IMR-90 (cell line): ENCODE data around the gene SUGCT. TPM values are rescaled to one million over a fixed set of nuclear protein-coding genes. Genes with fewer than 3 reads are reported as not detected.

Experiments used
- ATAC-seq: fragments of 200-7000 bp; cut with Tn5 transposase; 2 replicates; pipeline ENCODE4 v1.9.1; 2020; ENCODE audit warnings: low read depth, mild to moderate bottlenecking, moderate library complexity
- BruUV-seq: library from RNA; stranded (reverse); fragments of 400-500 nt; replicated peaks from 2 replicates; lab custom pipeline; 2021; lab: Mats Ljungman, UMichigan
- CTCF ChIA-PET: fragments of 300-600 bp; formaldehyde crosslinking; extraction: SDS; loops from one replicate; lab custom pipeline; 2021; ENCODE audit warnings: antibody characterized with exemption; lab: Yijun Ruan, JAX
- POLR2A ChIA-PET: fragments of 300-600 bp; sonication (Branson Sonifier 250); formaldehyde crosslinking; loops from one replicate; lab custom pipeline; 2022; ENCODE audit warnings: antibody characterized with exemption; ENCODE audit not compliant: unreplicated experiment; lab: Charles Lee
- DNase-seq: peaks from one replicate; pipeline ENCODE4 v3.0.0; 2013
- H2AFZ ChIP-seq: replicated peaks from 2 replicates; pipeline ENCODE3; 2013; ENCODE audit warnings: low read length, mild to moderate bottlenecking; ENCODE audit not compliant: poor library complexity
- H2AK5ac ChIP-seq: 2 replicates; pipeline ENCODE4 v1.6.1; 2013; ENCODE audit warnings: low read depth, low read length, inconsistent platforms
- H2AK9ac ChIP-seq: replicated peaks from 2 replicates; pipeline ENCODE3; 2013; ENCODE audit warnings: mild to moderate bottlenecking, low read depth, low read length, moderate library complexity; ENCODE audit not compliant: poor library complexity
- H2BK120ac ChIP-seq: 2 replicates; pipeline ENCODE4 v1.6.1; 2013; ENCODE audit warnings: low read depth, low read length, inconsistent platforms
- H2BK15ac ChIP-seq: 3 replicates; pipeline ENCODE4 v1.6.1; 2013; ENCODE audit warnings: low read depth, low read length, inconsistent platforms
- H2BK20ac ChIP-seq: 2 replicates; pipeline ENCODE4 v1.6.1; 2013; ENCODE audit warnings: low read depth, mild to moderate bottlenecking, inconsistent platforms, low read length, moderate library complexity
- H2BK5ac ChIP-seq: 2 replicates; pipeline ENCODE4 v1.6.1; 2013; ENCODE audit warnings: mild to moderate bottlenecking, low read depth, low read length, inconsistent platforms; ENCODE audit not compliant: poor library complexity, severe bottlenecking
- H3K14ac ChIP-seq: replicated peaks from 2 replicates; pipeline ENCODE4 v1.6.1; 2013; ENCODE audit warnings: low read depth, low read length, inconsistent platforms
- H3K18ac ChIP-seq: 2 replicates; pipeline ENCODE4 v1.6.1; 2013; ENCODE audit warnings: low read depth, low read length, control low read depth
- H3K23ac ChIP-seq: 2 replicates; pipeline ENCODE4 v1.6.1; 2013; ENCODE audit warnings: low read depth, low read length, inconsistent platforms
- H3K27ac ChIP-seq: 2 replicates; pipeline ENCODE4 v1.5.1; 2013; ENCODE audit warnings: mild to moderate bottlenecking, control low read depth, low read length; ENCODE audit not compliant: insufficient read depth
- H3K27me3 ChIP-seq: 2 replicates; pipeline ENCODE4 v1.6.1; 2013; ENCODE audit warnings: low read length; ENCODE audit not compliant: control insufficient read depth, insufficient read depth
- H3K36me3 ChIP-seq: 2 replicates; pipeline ENCODE4 v1.6.1; 2013; ENCODE audit warnings: low read length, mixed read lengths; ENCODE audit not compliant: control insufficient read depth, insufficient read depth
- H3K4ac ChIP-seq: 2 replicates; pipeline ENCODE4 v1.6.1; 2013; ENCODE audit warnings: low read depth, low read length, inconsistent platforms
- H3K4me1 ChIP-seq: 2 replicates; pipeline ENCODE4 v1.6.1; 2013; ENCODE audit warnings: low read length, mixed read lengths; ENCODE audit not compliant: control insufficient read depth, insufficient read depth
- H3K4me2 ChIP-seq: 2 replicates; pipeline ENCODE4 v1.6.1; 2013; ENCODE audit warnings: low read depth, mild to moderate bottlenecking, control low read depth, low read length, moderate library complexity
- H3K4me3 ChIP-seq: 2 replicates; pipeline ENCODE4 v1.5.1; 2013; ENCODE audit warnings: low read depth, mild to moderate bottlenecking, control low read depth, low read length, moderate library complexity; ENCODE audit not compliant: insufficient read depth
- H3K56ac ChIP-seq: 2 replicates; pipeline ENCODE4 v1.6.1; 2013; ENCODE audit warnings: low read length, inconsistent platforms; ENCODE audit not compliant: insufficient read depth; ENCODE audit errors: extremely low read depth
- H3K79me1 ChIP-seq, 2 experiments: 2 replicates each; pipeline ENCODE4 v1.6.1; 2013; ENCODE audit warnings: low read length in 2 of 2, inconsistent platforms in 1 of 2, low read depth in 1 of 2
- H3K9ac ChIP-seq: 2 replicates; pipeline ENCODE4 v1.6.1; 2013; ENCODE audit warnings: low read depth, low read length, control low read depth
- H3K9me1 ChIP-seq: 2 replicates; pipeline ENCODE4 v1.6.1; 2013; ENCODE audit warnings: low read length, inconsistent platforms; ENCODE audit not compliant: insufficient read depth
- H3K9me3 ChIP-seq: 2 replicates; pipeline ENCODE4 v1.6.1; 2013; ENCODE audit warnings: low read length; ENCODE audit not compliant: control insufficient read depth, insufficient read depth
- H4K20me1 ChIP-seq: 2 replicates; pipeline ENCODE4 v1.6.1; 2013; ENCODE audit warnings: low read length, inconsistent platforms; ENCODE audit not compliant: insufficient read depth
- H4K5ac ChIP-seq: 2 replicates; pipeline ENCODE4 v1.6.1; 2013; ENCODE audit warnings: mild to moderate bottlenecking, low read depth, low read length, control low read depth
- H4K8ac ChIP-seq, 2 experiments: 2 replicates each; pipeline ENCODE4 v1.6.1; 2013; ENCODE audit warnings: low read depth in 2 of 2, low read length in 2 of 2, control low read depth in 1 of 2, inconsistent platforms in 1 of 2
- H4K91ac ChIP-seq: 2 replicates; pipeline ENCODE4 v1.6.1; 2013; ENCODE audit warnings: low read depth, low read length, inconsistent platforms; ENCODE audit not compliant: insufficient read depth
- CEBPB ChIP-seq: IDR thresholded peaks from 2 replicates; pipeline ENCODE4 v1.6.1; 2012; ENCODE audit warnings: low read depth, low read length, improper control_type of control experiment
- FOS ChIP-seq: fragments of 150-350 bp; IDR thresholded peaks from 2 replicates; pipeline ENCODE4 v1.6.1; 2016; ENCODE audit warnings: low read depth, low read length
- MAFK ChIP-seq: IDR thresholded peaks from 2 replicates; pipeline ENCODE4 v1.6.1; 2012; ENCODE audit warnings: low read depth, low read length, improper control_type of control experiment
- NFE2L2 ChIP-seq: fragments of 150-350 bp; IDR thresholded peaks from 2 replicates; pipeline ENCODE4 v1.6.1; 2016; ENCODE audit warnings: low read depth, mild to moderate bottlenecking, low read length
- RCOR1 ChIP-seq: IDR thresholded peaks from 2 replicates; pipeline ENCODE4 v1.6.1; 2012; ENCODE audit warnings: mild to moderate bottlenecking, low read length, improper control_type of control experiment; ENCODE audit not compliant: insufficient replicate concordance
- WGBS, 2 experiments: methylation state at CpG; one replicate each; pipeline versions ENCODE4 v1.1.5 to v1.1.7; 2013; ENCODE audit warnings: missing lambda C conversion rate in 2 of 2; ENCODE audit not compliant: insufficient read length in 1 of 2; ENCODE audit errors: extremely low coverage in 2 of 2; 5-methylcytosine and 5-hydroxymethylcytosine counted together
- dilution Hi-C: fragments of 300-500 bp; cut with HindIII; formaldehyde crosslinking; loops from one replicate; pipeline ENCODE4 v1.14.3; 2018; ENCODE audit warnings: low sequenced_read_pairs; ENCODE audit not compliant: unreplicated experiment
- in situ Hi-C: fragments of 300-500 bp; cut with MboI; formaldehyde crosslinking; loops from 3 replicates; pipeline ENCODE4 v1.14.3; 2019; ENCODE audit warnings: low sequenced_read_pairs, inconsistent platforms, mixed read lengths
- intact Hi-C: fragments of 100-400 bp; cut with micrococcal nuclease; formaldehyde crosslinking; loops from 2 replicates; pipeline ENCODE4 v1.10.0; 2022
- polyA plus RNA-seq, 3 experiments: library from polyadenylated mRNA; depleted of rRNA; stranded (reverse); fragments of >200 nt; gene quantifications; 2 replicates each; pipeline ENCODE4 v1.2.3, GENCODE V29; 2012; ENCODE audit warnings: low replicate concordance in 1 of 3
- total RNA-seq: library from RNA; depleted of rRNA; stranded (reverse); fragments of >200 nt; gene quantifications from 2 replicates; pipeline ENCODE4 v1.2.3, GENCODE V29; 2012

The SUGCT gene
- total and polyA plus RNA-seq, 2 of the 4 experiments (the other 2 are of a cell fraction), result 5.9 to 8.3 TPM

DNA sequence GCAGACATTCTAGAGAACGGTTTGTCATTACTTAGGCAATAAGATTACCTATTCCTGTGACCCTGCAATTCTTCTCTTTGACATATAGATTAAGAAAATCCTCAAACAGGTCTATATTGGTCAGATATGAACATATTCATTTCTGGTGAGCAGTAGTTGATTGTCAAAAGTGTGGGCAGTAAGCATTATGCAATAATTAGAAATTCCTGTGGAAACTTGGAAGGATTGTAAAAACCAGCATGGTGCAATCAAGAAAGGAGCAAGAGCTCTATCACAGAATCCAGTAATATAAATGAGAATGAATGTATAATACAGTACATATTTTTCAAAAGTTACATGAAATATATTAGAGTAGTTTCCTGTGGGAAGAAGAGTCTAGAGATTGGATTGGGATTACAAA is 406.5 kb downstream of the SUGCT start:
- Histone ChIP-seq H2BK5ac (no peak overlapping the region), H3K79me1 (no peaks in the 10 kb centered on the region), H3K4ac (no peak overlapping the region), H2AFZ (no peak overlapping the region), H2AK9ac (no peak overlapping the region), H2BK20ac (no peak overlapping the region), H2BK120ac (no peak overlapping the region), H2BK15ac (no peak overlapping the region), H4K91ac (no peak overlapping the region), H3K14ac (no peak overlapping the region), H3K56ac (no peak overlapping the region), H3K27me3 (no peaks in the 10 kb centered on the region), H3K27ac (no peak overlapping the region), H3K4me2 (no peak overlapping the region), H3K4me3 (no peak overlapping the region), H4K20me1 (no peaks in the 10 kb centered on the region), H3K9me1 (peaks cover 3% of the 10 kb centered on the region; the same call in 1 of the 2 replicates), H4K5ac (no peak overlapping the region), H3K9me3 (no peaks in the 10 kb centered on the region), H3K4me1 (peaks cover 7% of the 10 kb centered on the region), H3K36me3 (no peaks in the 10 kb centered on the region), H4K8ac (no peak overlapping the region), H3K23ac (no peak overlapping the region), H3K9ac (no peak overlapping the region), H3K18ac (no peak overlapping the region), H2AK5ac (no peak overlapping the region)
- in situ Hi-C loops (no loop called here), intact Hi-C loops (no loop called here), dilution Hi-C loops (no loop called here)
- ATAC-seq (no peak), DNase-seq (peak; percentile 33)
- no CpG with 5 or more reads among the region's 1 CpG for WGBS, 2 experiments
- ChIA-PET POLR2A (no interaction called here), CTCF (no interaction called here)
- TF ChIP-seq FOS, result no peak
- TF ChIP-seq NFE2L2, result no peak
- no peak for TF ChIP-seq RCOR1
- peak; percentile 84 for TF ChIP-seq CEBPB
- no peak for TF ChIP-seq MAFK
- no TSS peak for BruUV-seq
